Measurements from ENCODE around the gene ABHD3. TPM values are rescaled to one million over a fixed set of nuclear protein-coding genes. Genes with fewer than 3 reads are reported as not detected.

Gene ABHD3
- total and polyA plus RNA-seq, 10 donors: 23.8 to 34.8 (median 27.9) TPM

DNA sequence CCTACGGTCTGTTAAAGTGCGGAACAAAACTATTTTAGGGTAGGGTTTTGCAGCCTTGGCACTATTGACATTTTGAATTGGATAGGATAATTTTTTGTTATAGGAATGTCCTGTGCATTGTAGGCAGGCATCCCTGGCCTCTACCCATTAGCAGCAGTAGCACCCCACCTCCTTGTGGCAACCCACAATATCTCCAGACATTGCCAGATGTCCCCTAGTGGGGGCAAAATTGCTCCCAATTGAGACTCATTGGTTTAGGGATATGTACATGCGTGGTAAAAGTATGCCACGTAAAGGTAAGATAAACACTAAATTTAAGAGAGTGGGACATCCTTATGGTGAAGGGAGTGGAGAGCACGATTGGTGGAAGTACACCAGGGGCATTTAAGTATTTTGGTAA lies 40.7 kb upstream of the ABHD3 start:
- no peak overlapping the region for H3K4me3 ChIP-seq
- 79 to 98% (median 94%) methylated on average over 5 of the region's 5 CpGs for WGBS, 5 donors
- peaks cover under 1 to 77% (median 39%) of the 10 kb centered on the region in 6 donors for H3K4me1 ChIP-seq
- H3K27me3 ChIP-seq (replicated peaks in 1 of 7): no peaks in the 10 kb centered on the region
- TF ChIP-seq, protein P1, sequence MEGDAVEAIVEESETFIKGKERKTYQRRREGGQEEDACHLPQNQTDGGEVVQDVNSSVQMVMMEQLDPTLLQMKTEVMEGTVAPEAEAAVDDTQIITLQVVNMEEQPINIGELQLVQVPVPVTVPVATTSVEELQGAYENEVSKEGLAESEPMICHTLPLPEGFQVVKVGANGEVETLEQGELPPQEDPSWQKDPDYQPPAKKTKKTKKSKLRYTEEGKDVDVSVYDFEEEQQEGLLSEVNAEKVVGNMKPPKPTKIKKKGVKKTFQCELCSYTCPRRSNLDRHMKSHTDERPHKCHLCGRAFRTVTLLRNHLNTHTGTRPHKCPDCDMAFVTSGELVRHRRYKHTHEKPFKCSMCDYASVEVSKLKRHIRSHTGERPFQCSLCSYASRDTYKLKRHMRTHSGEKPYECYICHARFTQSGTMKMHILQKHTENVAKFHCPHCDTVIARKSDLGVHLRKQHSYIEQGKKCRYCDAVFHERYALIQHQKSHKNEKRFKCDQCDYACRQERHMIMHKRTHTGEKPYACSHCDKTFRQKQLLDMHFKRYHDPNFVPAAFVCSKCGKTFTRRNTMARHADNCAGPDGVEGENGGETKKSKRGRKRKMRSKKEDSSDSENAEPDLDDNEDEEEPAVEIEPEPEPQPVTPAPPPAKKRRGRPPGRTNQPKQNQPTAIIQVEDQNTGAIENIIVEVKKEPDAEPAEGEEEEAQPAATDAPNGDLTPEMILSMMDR (IDR thresholded peaks at IDR 0.05 in 8 of 11, conservative IDR thresholded peaks at IDR 0.05 in 3 of 11): no peak
- no peak for TF ChIP-seq POLR2AphosphoS5 (IDR thresholded peaks at IDR 0.05)
- no peak for TF ChIP-seq POLR2A (IDR thresholded peaks at IDR 0.05)
- intact Hi-C loops (cut with DNase I; ENCODE audit: low total_unique reads): loop anchor here (10.0 kb wide), 1 partner anchor 130 kb away; the partner anchor contains the start of gene SNRPD1
- no peaks in the 10 kb centered on the region for H3K36me3 ChIP-seq
- H3K9me3 ChIP-seq: no peaks in the 10 kb centered on the region
- no peak for DNase-seq
- H3K27ac ChIP-seq: no peak overlapping the region

DNA sequence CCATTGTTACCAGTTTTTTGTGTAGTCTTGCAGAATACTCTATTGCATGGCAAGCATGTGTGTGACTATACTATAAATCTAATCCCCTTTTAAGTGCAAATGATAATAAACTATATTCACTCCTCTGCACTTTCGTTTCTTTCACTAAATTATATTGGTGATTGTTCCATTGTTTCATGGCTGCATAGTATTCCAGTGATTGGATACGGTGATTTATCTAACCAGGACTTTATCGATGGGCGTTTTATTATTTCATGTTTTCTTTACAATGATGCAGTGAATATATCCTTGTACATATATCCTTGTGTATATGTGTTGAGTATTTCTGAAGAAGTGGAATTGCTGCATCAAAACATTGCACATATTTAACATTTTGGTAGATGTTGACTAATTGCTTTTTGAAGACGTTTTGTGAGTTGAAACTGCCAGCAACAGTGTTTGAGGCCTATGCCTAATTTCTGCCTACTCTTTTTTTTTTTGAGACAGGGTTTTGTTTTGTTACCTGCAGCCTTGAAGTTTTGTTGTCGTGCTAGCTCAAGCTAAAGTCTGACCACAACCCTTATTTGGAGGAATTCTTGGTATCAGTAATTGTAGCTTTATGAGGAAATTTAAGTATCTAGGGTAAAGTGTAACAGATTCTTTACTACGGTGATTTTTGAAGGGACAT lies 38.7 kb upstream of the ABHD3 start:
- Histone ChIP-seq H3K9me3 (no peaks in the 10 kb centered on the region), H3K27me3 (replicated peaks in 1 of 7) (no peaks in the 10 kb centered on the region), H3K4me1 (peaks cover 6 to 76% (median 45%) of the 10 kb centered on the region in 6 donors), H3K36me3 (no peaks in the 10 kb centered on the region), H3K4me3 (no peak overlapping the region), H3K27ac (no peak overlapping the region)
- DNase-seq: no peak
- TF ChIP-seq, protein P1 (IDR thresholded peaks at IDR 0.05 in 8 of 11, conservative IDR thresholded peaks at IDR 0.05 in 3 of 11): no peak
- TF ChIP-seq POLR2A (IDR thresholded peaks at IDR 0.05) (no peak), POLR2AphosphoS5 (IDR thresholded peaks at IDR 0.05) (no peak)
- 73 to 87% (median 82%) methylated on average over 7 of the region's 7 CpGs for WGBS, 5 donors
- intact Hi-C loops (cut with DNase I; ENCODE audit: low total_unique reads): loop anchor here (10.0 kb wide), 1 partner anchor 128 kb away; the partner anchor contains the start of gene SNRPD1

DNA sequence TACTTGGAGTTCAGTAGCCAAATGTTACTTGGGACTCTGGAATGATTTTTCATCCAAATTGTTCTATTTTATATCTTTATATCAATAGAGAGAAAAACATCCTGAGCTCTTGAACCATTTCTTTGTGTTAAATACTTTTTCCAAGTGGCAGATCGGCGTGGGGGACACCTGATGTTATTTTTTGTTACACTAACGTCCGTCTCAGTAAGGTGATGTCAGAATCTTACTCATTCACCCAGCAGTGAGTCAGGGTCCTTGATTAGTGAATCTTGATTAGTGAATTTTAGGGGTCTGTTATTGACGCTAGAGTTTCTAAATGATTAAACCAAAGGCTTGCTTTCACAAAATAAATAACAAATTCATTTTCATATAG lies 37.7 kb upstream of the ABHD3 start:
- Histone ChIP-seq H3K27ac (peak overlapping the region in 2 of 8 donors; percentile 99), H3K4me1 (peaks cover 6 to 66% (median 40%) of the 10 kb centered on the region in 6 donors), H3K9me3 (peaks cover 0 to 1% (median 0%) of the 10 kb centered on the region in 8 donors), H3K36me3 (no peaks in the 10 kb centered on the region), H3K4me3 (peak overlapping the region in 6 of 8 donors; percentile 78 to 98 (median 96)), H3K27me3 (replicated peaks in 1 of 7) (no peaks in the 10 kb centered on the region)
- DNase-seq: no peak
- TF ChIP-seq POLR2AphosphoS5 (IDR thresholded peaks at IDR 0.05) (no peak), POLR2A (IDR thresholded peaks at IDR 0.05) (no peak)
- TF ChIP-seq, protein P1 (IDR thresholded peaks at IDR 0.05 in 8 of 11, conservative IDR thresholded peaks at IDR 0.05 in 3 of 11): no peak
- intact Hi-C loops (cut with DNase I; ENCODE audit: low total_unique reads): loop anchor here (10.0 kb wide), 1 partner anchor 128 kb away; the partner anchor contains the start of gene SNRPD1
- 71 to 84% (median 73%) methylated on average over 5 of the region's 5 CpGs for WGBS, 5 donors

GRCh38 chr18:21741562-21742314 lies 37.2 kb upstream of the ABHD3 start:
- no peak for DNase-seq
- H3K27me3 ChIP-seq (replicated peaks in 1 of 7): no peaks in the 10 kb centered on the region
- intact Hi-C loops (cut with DNase I; ENCODE audit: low total_unique reads): loop anchor here (10.0 kb wide), 1 partner anchor 127 kb away; the partner anchor contains the start of gene SNRPD1
- peaks cover 6 to 61% (median 34%) of the 10 kb centered on the region in 6 donors for H3K4me1 ChIP-seq
- peak overlapping the region; percentile 78 to 98 (median 93) for H3K4me3 ChIP-seq
- peaks cover 0 to 6% (median 3%) of the 10 kb centered on the region in 8 donors for H3K9me3 ChIP-seq
- TF ChIP-seq POLR2AphosphoS5 (IDR thresholded peaks at IDR 0.05) (peak in 1 of 3 donors; percentile 36), POLR2A (IDR thresholded peaks at IDR 0.05) (no peak)
- peak overlapping the region; percentile 92 to 99 (median 98) for H3K27ac ChIP-seq
- no peaks in the 10 kb centered on the region for H3K36me3 ChIP-seq
- WGBS, 5 donors: 1 to 7% (median 2%) methylated on average over 11 to 49 of the region's 49 CpGs

Data from spleen (tissue), 11 donors.